ENCODE data around the gene CTNNA3. TPM values are rescaled to one million over a fixed set of nuclear protein-coding genes. Genes with fewer than 3 reads are reported as not detected.
"Not testable (repeated sequence)": the region's sequence is repeated elsewhere in the genome, so short reads cannot be mapped to it uniquely, and the experiment has no call there.

The CTNNA3 gene
- polyA plus RNA-seq, 1 experiment, result 0.26 TPM

GRCh38 chr10:67533376-67533775 is 162.6 kb downstream of the CTNNA3 start:
- POLR2A ChIA-PET, result no interaction called here
- no peak for DNase-seq (ENCODE audit: low read depth, low spot score)
- Histone ChIP-seq H3K27ac (ENCODE audit: low read depth, low read length) (no peak overlapping the region), H3K9me3 (ENCODE audit: control insufficient read depth, insufficient read depth, low read length) (no peaks in the 10 kb centered on the region), H3K27me3 (ENCODE audit: control insufficient read depth, insufficient read depth, low read length) (no peaks in the 10 kb centered on the region), H3K4me3 (ENCODE audit: low read depth, low read length) (no peak overlapping the region)
- CTCF ChIA-PET, result interaction anchor here (3.6 kb wide), 1 partner anchor 12 kb away, joined by 20 read pairs; no protein-coding TSS in a partner anchor
- TF ChIP-seq CTCF (IDR thresholded peaks at IDR 0.05; ENCODE audit: low read depth, low read length), result no peak

- H3K27me3 ChIP-seq (ENCODE audit: control insufficient read depth, insufficient read depth, low read length); DNase-seq (ENCODE audit: low read depth, low spot score); H3K27ac ChIP-seq (ENCODE audit: low read depth, low read length); POLR2A ChIA-PET; H3K4me3 ChIP-seq (ENCODE audit: low read depth, low read length); H3K9me3 ChIP-seq (ENCODE audit: control insufficient read depth, insufficient read depth, low read length): not testable (repeated sequence)
- CTCF ChIA-PET, result interaction anchor here (1.1 to 1.6 kb wide), 2 partner anchors 10 to 167 kb away, joined by 3 to 4 read pairs; no protein-coding TSS in a partner anchor
Measured at GRCh38 chr10:67530990-67531389, 165.0 kb downstream of the CTNNA3 start.

- ChIA-PET CTCF (no interaction called here), POLR2A (no interaction called here)
- no peak for TF ChIP-seq CTCF (IDR thresholded peaks at IDR 0.05; ENCODE audit: low read depth, low read length)
- Histone ChIP-seq H3K9me3 (ENCODE audit: control insufficient read depth, insufficient read depth, low read length) (no peaks in the 10 kb centered on the region), H3K27me3 (ENCODE audit: control insufficient read depth, insufficient read depth, low read length) (no peaks in the 10 kb centered on the region), H3K4me3 (ENCODE audit: low read depth, low read length) (no peak overlapping the region), H3K27ac (ENCODE audit: low read depth, low read length) (no peak overlapping the region)
- DNase-seq (ENCODE audit: low read depth, low spot score), result no peak
Measured at GRCh38 chr10:67527351-67527750, 168.6 kb downstream of the CTNNA3 start.

GRCh38 chr10:67521546-67521945 is 174.4 kb downstream of the CTNNA3 start:
- ChIA-PET CTCF (interaction anchor here (0.6 to 2.6 kb wide), 27 partner anchors 9 to 607 kb away, joined by 3 to 20 read pairs (median 4); partner anchors contain the start of gene LRRTM3), POLR2A (no interaction called here)
- H3K27me3 ChIP-seq (ENCODE audit: control insufficient read depth, insufficient read depth, low read length), result no peaks in the 10 kb centered on the region
- no peak overlapping the region for H3K27ac ChIP-seq (ENCODE audit: low read depth, low read length)
- no peak overlapping the region for H3K4me3 ChIP-seq (ENCODE audit: low read depth, low read length)
- H3K9me3 ChIP-seq (ENCODE audit: control insufficient read depth, insufficient read depth, low read length), result no peaks in the 10 kb centered on the region
- TF ChIP-seq CTCF (IDR thresholded peaks at IDR 0.05; ENCODE audit: low read depth, low read length), result 0 out of 2 replicates have a peak, but pooled peaks have one; percentile 1
- DNase-seq (ENCODE audit: low read depth, low spot score), result no peak

GRCh38 chr10:67520924-67521520 is 175.0 kb downstream of the CTNNA3 start:
- peak; percentile 87 for TF ChIP-seq CTCF (IDR thresholded peaks at IDR 0.05; ENCODE audit: low read depth, low read length)
- ChIA-PET POLR2A (no interaction called here), CTCF (interaction anchor here (0.6 to 2.6 kb wide), 26 partner anchors 9 to 595 kb away, joined by 3 to 20 read pairs (median 4); partner anchors contain the start of gene LRRTM3)
- Histone ChIP-seq H3K27me3 (ENCODE audit: control insufficient read depth, insufficient read depth, low read length) (no peaks in the 10 kb centered on the region), H3K4me3 (ENCODE audit: low read depth, low read length) (no peak overlapping the region), H3K9me3 (ENCODE audit: control insufficient read depth, insufficient read depth, low read length) (no peaks in the 10 kb centered on the region), H3K27ac (ENCODE audit: low read depth, low read length) (no peak overlapping the region)
- peak; percentile 10 for DNase-seq (ENCODE audit: low read depth, low spot score)
